OCI-M2 (cell line): ENCODE data around the gene NADK2.
"Not testable (repeated sequence)": the region's sequence is repeated elsewhere in the genome, so short reads cannot be mapped to it uniquely, and the experiment has no call there.

Source experiments
- DNase-seq: peaks from one replicate; lab custom pipeline; 2025; ENCODE audit not compliant: unreplicated experiment; lab: John Stamatoyannopoulos, UW

NADK2 gene, protein sequence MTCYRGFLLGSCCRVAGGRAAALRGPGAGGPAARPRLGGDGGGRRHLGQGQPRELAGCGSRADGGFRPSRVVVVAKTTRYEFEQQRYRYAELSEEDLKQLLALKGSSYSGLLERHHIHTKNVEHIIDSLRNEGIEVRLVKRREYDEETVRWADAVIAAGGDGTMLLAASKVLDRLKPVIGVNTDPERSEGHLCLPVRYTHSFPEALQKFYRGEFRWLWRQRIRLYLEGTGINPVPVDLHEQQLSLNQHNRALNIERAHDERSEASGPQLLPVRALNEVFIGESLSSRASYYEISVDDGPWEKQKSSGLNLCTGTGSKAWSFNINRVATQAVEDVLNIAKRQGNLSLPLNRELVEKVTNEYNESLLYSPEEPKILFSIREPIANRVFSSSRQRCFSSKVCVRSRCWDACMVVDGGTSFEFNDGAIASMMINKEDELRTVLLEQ

GRCh38 chr5:36241631-36242533 lies at the start of gene NADK2:
Gene NADK2, minus strand, starts transcription at chr5:36241925. Its CDS starts 127 bp downstream, at chr5:36241798.
- peak; percentile 71 for DNase-seq

DNA sequence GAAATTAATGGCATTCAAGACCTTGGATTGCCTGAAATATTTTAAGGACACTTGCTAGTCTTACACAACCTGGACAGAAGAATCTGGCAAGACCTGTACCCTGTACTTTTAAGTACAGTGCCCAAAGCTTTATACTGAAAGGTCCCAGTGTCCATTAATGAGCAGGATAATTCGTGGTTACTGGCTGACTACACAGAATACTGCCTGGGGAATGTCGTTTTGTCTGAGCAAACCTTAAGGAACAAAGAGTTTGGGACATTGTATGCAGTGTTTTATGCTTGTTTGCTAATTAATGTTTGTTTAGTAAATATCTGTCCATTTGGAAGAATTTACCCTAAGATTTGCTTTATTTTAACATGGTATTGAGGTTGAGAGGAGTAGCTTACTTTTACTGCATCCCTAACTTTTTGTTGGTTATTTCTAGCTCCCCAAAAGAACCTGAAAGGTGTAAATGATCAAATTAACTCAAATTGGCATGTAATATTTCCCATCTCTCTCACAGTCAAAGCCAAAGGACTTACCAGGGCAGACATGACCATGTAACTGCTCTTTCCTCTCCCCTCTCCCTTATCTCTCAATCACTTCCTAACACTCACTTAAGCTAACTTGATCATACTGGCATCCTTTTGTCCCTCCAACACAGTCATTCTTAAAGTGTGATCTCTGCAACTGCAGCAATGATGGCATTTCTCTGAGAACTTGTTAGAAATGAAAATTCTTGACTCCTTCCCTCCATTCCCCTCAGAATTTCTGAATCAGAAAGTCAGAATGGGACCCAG lies 44.3 kb upstream of the NADK2 start:
- DNase-seq: no peak

DNA sequence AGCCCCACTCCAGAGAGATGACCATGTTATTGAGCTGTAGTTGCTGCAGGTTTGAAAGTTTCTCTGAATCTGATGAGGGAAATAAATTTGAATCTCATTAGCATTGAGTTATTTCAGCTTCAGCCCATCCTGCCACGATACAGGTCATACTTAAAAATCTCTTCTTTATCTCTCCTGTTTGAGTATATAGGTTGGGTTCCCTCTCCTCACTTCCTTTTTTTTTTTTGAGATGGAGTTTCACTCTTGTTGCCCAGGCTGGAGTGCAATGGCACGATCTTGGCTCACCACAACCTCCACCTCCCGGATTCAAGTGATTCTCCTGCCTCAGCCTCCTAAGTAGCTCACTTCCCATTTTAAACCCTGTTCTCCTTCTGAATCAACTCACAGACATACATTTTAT lies 42.0 kb upstream of the NADK2 start:
- DNase-seq: not testable (repeated sequence)

DNA sequence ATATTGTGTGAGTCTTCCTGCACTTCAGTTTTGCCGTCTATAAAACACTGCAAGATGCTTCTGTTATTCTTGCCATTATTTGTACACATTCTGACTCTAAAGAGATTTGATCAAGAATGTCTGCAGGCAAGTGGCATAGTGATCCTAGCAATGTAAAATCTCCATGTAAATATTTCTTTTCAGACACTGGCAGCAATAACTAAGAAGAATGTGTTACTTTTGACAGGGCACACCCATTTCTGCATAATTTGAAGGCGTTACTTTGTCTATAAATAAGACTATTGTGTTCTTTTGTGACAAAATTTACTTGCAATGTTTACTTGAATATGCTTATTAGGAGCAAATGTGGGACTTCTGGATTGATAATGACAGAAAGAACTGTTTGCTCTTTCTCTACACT lies 39.9 kb upstream of the NADK2 start:
- DNase-seq: no peak

- DNase-seq: no peak
These were observed 37.5 kb upstream of the NADK2 start for GRCh38 chr5:36279054-36279698.

DNA sequence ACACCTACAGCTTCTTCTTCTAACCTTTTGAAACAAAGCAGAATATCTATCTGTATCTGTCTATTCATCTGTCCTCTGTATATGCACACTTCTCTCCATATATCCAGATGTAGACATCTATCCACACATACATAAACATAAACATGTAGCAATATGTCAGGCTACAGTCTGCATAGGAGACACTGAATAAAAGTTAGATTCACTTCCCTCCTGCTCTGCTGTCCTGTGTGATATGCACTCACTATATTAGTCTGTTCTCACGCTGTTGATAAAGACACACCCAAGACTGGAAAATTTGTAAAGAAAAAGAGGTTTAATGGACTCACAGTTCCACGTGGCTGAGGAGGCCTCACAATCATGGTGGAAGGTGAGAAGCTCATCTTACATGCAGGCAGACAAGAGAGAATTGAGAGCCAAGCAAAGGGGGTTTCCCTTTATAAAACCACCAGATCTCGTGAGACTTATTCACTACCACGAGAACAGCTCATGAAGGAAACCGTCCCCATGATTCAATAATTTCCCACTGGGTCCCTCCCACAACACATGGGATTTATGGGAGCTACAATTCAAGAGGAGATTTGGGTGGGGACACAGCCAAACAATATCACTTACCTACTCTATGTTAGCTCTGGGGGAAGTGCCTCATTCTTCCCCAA lies 35.9 kb upstream of the NADK2 start:
- DNase-seq: no peak

- no peak for DNase-seq
These were observed 35.1 kb upstream of the NADK2 start for GRCh38 chr5:36276864-36277263.

- no peak for DNase-seq
These were observed 32.2 kb upstream of the NADK2 start for GRCh38 chr5:36273809-36274526.

- no peak for DNase-seq
These were observed 30.5 kb upstream of the NADK2 start for GRCh38 chr5:36272136-36272690.

- DNase-seq: no peak
These were observed 29.3 kb upstream of the NADK2 start for GRCh38 chr5:36270876-36271575.

DNA sequence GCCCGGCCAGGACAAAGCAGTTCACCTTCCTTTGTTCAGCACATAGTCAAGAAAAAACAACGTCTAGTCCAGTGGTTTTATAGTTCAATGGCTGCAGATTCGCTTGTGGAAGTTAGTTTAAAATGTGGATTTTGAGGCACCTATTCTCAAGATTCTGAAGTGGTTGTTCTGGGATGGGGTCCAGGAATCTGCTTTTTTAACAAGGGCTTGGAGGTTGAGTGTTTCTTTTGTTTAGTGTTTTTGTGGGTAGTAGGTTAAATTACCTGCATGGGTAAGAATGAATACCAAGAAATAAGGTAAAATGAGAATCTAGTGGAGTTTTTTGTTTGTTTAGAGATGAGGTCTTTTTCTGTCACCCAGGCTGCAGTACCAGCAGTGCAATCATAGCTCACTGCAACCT lies 28.4 kb upstream of the NADK2 start:
- no peak for DNase-seq

DNA sequence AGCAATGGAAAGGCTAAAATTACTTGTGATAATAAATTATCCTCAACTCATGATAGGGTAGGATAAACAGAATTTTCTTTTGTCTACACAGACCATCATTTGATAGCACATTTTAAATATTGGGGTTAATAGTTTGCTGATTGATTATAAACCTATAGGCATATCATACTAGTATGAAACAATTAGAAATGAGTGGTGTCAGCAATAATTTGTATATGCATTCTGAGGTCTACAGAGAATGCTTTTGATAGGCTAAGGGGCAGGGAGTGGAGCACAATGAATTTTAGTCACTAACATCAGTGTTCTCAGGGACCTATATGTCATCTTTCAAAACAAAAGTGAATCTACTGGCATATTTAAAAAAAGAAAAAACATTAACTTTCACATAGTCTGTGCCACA lies 27.8 kb upstream of the NADK2 start:
- DNase-seq: no peak

DNA sequence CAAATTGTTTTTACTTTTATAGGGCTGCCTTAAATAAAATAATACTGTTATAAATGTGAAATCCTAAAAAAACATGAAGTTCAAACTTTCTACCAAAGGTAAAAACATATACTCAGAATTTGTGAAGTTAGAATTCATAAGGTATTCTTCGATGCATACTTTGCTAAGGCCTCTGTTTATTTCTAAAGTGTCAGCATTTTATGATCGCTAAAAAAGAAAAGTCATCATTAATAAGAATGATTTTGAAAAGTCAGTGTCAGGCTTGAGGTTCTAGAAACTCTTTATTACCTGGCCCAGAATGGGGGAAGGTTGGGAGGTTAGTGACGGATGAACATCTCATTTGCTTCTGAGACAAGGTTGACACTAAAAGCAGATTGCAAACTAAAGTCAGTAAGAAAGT lies 26.2 kb upstream of the NADK2 start:
- no peak for DNase-seq

DNA sequence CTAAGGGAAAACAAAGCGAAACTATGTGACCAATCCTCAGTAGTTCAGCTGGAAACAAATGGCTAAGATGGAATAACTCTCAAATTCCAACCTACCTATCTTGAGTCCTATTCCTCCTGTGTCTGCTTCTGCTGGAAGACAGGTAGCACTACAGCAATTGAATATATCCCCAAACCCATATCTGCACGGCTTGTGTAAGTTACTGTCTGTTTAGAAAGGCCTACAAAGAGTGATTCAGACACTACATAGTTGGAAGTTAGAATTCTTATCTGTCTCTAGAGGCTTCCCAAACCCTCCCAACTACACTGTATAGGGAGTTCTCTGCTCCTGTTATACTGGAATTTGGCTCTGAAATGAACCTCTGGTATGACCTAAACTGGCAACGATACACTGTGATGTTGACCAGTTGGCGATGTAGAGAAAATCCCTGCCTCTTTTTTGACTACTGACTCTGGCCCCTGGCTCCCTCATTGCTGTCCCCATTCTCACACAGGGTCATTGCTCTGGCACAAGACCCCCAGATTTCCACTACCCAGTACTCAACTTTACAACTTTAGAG lies 22.6 kb upstream of the NADK2 start:
- no peak for DNase-seq

- DNase-seq: no peak
These were observed 19.5 kb upstream of the NADK2 start for GRCh38 chr5:36261186-36261585.

- no peak for DNase-seq
These were observed 11.8 kb upstream of the NADK2 start for GRCh38 chr5:36253575-36253974.

GRCh38 chr5:36252722-36253365 lies 11.1 kb upstream of the NADK2 start:
- no peak for DNase-seq

GRCh38 chr5:36251218-36251617 lies 9.5 kb upstream of the NADK2 start:
- DNase-seq: no peak
